ENCODE measurements around the gene MOCS1. TPM values are rescaled to one million over a fixed set of nuclear protein-coding genes. Genes with fewer than 3 reads are reported as not detected.
"Not testable (repeated sequence)": the region's sequence is repeated elsewhere in the genome, so short reads cannot be mapped to it uniquely, and the experiment has no call there.

The MOCS1 gene
- 0.13 TPM for polyA plus RNA-seq (2012; ENCODE audit: missing spikeins)

DNA sequence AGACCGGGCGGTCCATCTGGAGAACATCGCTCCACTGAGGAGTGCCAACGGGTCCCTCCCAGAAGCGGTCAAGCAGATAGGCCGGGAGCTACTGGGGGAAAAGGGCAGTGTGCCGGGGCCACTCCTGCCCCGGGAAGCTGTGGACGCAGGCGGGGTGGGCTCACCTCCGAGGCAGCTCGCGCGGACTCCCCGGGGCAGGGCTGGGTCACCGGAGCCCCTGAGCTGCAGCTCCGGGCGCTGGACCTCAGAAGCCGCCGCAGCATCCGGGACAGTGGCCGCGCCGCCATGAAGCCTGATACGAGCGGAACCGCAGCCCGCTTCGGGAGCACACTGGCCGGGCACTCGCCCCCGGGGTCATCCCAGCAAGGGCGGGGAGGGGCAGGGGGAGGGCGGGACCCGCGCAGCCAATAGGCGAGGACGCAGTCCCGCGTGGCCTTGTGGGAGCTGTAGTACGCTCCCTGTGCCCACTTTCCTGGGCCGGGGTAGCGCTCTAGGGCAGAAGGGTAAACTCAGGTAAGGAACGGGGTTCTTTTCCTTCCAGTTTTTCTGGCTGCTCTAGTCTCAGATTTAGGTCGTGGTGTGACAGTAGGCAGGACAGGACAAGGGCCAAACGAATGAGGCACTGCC is at the start of gene MOCS1:
MOCS1 (minus strand) TSS at position 332 of the 627 bp plus-strand sequence; CDS start at position 287, 45 bp downstream.
- TF ChIP-seq TAF1 (IDR thresholded peaks at IDR 0.05; ENCODE audit: borderline replicate concordance, low read depth, low read length) (no peak), POLR2A (IDR thresholded peaks at IDR 0.05; ENCODE audit: low read depth, low read length) (no peak), POLR2AphosphoS5 (IDR thresholded peaks at IDR 0.05; ENCODE audit: low read depth, low read length) (no peak)
- FAIRE-seq: no peak
- DNase-seq (ENCODE audit: insufficient read length): no peak

DNA sequence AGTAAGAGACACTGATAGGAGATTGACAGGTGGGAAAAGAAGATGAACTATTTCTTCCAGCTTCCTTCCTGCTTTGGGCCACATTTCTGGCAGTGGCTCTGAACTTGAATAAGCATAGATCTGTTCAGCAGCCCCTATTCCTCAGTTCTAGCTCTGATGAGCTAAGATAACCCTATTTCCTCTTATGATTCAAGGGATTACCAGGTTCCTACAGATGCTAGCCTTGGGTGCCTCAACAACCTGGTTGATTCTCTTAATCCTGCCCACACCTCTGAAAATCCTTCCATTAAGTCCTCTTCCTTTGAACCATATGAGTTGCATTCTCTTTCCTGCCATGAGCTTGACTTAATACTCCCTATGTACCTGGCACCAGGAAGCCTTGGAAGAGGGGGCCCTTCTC is 49.8 kb upstream of the MOCS1 start:
- no peak for FAIRE-seq
- TF ChIP-seq POLR2AphosphoS5 (IDR thresholded peaks at IDR 0.05; ENCODE audit: low read depth, low read length) (no peak), TAF1 (IDR thresholded peaks at IDR 0.05; ENCODE audit: borderline replicate concordance, low read depth, low read length) (no peak), POLR2A (IDR thresholded peaks at IDR 0.05; ENCODE audit: low read depth, low read length) (no peak)
- DNase-seq (ENCODE audit: insufficient read length): no peak

DNA sequence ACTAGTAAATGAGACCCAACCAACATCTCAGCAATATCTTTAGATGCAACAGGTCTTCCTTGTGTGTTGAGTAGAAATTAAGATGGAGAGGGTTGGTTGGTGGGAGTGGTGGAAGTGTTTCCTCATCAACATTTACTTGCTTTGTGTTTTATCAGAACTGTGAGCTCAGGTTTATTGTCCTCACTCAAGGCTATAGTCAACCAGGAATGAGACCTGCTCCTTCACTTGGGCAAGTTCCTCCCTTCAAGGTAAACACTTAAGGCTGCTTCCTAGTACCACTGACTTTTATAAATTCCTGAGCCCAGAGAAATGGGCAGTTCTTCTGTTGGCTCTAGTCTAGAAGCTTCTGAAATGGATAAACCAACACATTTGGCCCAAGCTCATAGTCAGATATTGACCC is 48.9 kb upstream of the MOCS1 start:
- DNase-seq (ENCODE audit: insufficient read length) (no peak), FAIRE-seq (no peak)
- TF ChIP-seq POLR2A (IDR thresholded peaks at IDR 0.05; ENCODE audit: low read depth, low read length) (no peak), POLR2AphosphoS5 (IDR thresholded peaks at IDR 0.05; ENCODE audit: low read depth, low read length) (no peak), TAF1 (IDR thresholded peaks at IDR 0.05; ENCODE audit: borderline replicate concordance, low read depth, low read length) (no peak)

DNA sequence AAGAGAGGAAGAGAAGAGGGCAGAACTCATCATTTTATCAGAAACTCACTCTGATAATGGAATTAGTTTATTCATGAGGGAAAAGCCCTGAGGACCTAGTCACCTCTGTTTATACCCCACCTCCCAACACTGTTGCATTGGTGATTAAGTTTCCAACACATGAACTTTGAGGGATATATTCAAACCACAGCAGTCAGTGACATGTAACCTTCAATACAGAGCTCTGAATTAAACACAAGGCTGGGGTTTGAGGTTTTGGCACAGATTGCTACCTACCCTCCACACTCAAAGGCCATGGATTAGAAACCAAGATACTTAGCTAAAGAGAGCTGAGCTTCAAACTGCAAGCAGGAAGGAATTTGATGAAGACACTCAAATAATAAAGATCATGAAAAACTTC is 48.5 kb upstream of the MOCS1 start:
- TF ChIP-seq TAF1 (IDR thresholded peaks at IDR 0.05; ENCODE audit: borderline replicate concordance, low read depth, low read length) (no peak), POLR2A (IDR thresholded peaks at IDR 0.05; ENCODE audit: low read depth, low read length) (no peak), POLR2AphosphoS5 (IDR thresholded peaks at IDR 0.05; ENCODE audit: low read depth, low read length) (no peak)
- FAIRE-seq (no peak), DNase-seq (ENCODE audit: insufficient read length) (no peak)

DNA sequence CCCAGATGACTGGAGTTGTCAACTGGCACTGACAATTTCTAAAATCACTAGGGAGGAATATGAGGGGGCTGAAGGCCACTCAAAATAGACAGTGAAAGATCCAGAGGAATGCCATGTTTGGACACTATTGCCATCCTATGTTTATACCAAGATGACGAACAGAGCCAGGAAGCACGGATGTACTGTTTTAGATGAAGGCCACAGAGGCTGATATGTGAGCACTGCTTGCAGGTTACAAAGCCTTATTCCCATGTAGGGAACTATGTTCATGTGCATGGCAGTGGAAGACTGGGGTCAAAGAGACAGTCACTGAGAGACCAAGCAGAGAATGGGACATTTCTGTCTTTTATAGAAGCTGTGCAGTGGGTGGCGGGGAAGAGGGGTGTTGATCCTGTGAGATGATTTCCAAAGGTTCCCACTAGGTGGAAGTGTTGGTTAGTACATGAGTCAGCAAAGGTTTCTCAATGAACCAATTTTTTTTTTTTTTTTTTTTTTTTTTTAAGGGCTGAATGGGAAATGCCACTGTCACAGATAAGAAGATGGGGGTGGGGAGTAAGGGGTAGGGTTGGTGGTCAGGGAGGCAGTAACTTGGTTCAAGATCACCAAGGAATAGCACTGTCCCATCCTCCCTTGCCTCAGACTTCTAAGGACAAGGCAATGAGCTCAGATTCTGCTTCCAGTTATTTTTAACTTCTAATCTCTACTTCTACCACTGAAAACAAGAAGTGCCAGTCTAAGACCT is 46.7 kb upstream of the MOCS1 start:
- no peak for FAIRE-seq
- DNase-seq (ENCODE audit: insufficient read length): no peak
- TF ChIP-seq POLR2A (IDR thresholded peaks at IDR 0.05; ENCODE audit: low read depth, low read length): no peak
- no peak for TF ChIP-seq POLR2AphosphoS5 (IDR thresholded peaks at IDR 0.05; ENCODE audit: low read depth, low read length)
- no peak for TF ChIP-seq TAF1 (IDR thresholded peaks at IDR 0.05; ENCODE audit: borderline replicate concordance, low read depth, low read length)

DNA sequence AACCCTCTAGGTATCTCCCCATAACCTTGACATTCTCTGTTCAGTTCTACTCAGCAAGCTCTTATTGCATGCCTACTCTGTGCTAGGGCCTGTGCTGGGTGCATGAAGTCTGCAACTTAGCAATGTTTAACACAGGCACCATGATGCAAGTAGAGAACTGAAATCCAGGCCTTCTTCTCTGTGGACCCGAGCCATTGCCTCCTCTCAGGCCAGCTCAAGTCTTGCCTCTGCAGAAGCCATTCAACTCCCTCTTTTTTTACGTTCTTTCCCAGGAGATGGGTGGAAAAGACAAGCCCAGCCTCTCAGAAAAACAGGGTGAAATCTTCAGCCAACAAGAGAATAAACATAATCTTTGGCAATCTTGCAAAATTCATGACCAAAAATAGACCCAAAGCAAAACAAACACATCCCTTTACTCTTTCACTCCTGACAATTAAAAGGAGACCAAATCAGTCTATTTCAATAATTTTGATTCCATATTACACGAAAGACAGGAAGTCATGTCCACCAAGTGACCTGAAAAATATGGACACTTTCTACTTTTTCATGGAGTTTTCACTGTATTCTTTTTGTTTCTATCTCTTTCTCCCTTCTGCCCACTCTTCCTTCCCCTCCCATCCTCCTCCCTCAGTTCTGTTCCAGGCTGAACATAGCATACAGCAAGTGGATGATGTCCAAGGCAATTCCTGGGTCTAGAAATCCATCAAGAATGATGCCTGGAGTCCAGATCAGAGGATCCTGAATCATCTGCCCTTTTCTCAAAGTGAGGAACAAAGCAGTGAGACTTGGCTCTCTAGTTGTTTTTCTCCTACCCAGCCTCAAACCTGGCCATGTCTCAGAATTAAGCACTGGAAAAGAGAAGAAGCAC is 45.4 kb upstream of the MOCS1 start:
- FAIRE-seq (no peak), DNase-seq (ENCODE audit: insufficient read length) (no peak)
- TF ChIP-seq POLR2A (IDR thresholded peaks at IDR 0.05; ENCODE audit: low read depth, low read length) (no peak), TAF1 (IDR thresholded peaks at IDR 0.05; ENCODE audit: borderline replicate concordance, low read depth, low read length) (no peak), POLR2AphosphoS5 (IDR thresholded peaks at IDR 0.05; ENCODE audit: low read depth, low read length) (no peak)

DNA sequence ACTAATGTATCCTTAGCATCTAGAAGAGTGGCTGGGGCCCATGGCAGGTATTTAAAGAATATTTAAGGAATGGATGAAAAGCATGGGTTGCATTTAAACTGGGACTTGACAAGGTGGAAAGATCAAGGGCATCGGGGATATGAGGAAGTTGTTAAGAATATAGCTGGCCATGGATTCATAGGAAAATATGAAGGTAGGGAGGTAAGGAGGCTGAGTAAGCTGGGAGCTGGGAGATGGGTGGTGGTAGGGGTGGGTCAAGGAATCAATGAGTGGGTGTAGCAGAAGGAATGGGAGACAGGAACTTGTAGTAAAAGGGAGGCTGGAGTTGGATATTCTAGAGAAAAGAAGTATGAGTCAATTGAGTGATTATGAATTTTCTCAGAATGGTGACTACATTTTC is 44.0 kb upstream of the MOCS1 start:
- DNase-seq (ENCODE audit: insufficient read length) (no peak), FAIRE-seq (no peak)
- TF ChIP-seq TAF1 (IDR thresholded peaks at IDR 0.05; ENCODE audit: borderline replicate concordance, low read depth, low read length) (no peak), POLR2A (IDR thresholded peaks at IDR 0.05; ENCODE audit: low read depth, low read length) (no peak), POLR2AphosphoS5 (IDR thresholded peaks at IDR 0.05; ENCODE audit: low read depth, low read length) (no peak)

DNA sequence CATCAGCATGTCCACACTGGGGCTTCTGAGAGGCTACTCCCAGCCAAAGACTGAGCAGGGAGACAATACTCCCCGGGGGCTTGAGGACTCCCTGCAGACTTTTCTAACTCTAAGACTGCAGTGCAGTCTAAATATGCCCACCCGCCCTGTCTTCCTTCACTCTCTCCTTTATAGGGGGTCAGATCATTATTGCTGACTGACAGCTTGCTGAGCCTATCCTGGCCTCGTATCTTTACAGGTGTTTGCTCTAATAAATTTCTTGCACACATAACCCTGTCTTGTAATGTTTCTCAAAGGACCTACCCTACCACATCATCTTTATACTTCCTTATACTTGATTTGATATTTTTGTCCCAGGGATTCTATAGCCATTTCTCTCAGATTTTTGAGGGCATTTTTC is 39.4 kb upstream of the MOCS1 start:
- TF ChIP-seq POLR2A (IDR thresholded peaks at IDR 0.05; ENCODE audit: low read depth, low read length) (no peak), TAF1 (IDR thresholded peaks at IDR 0.05; ENCODE audit: borderline replicate concordance, low read depth, low read length) (no peak), POLR2AphosphoS5 (IDR thresholded peaks at IDR 0.05; ENCODE audit: low read depth, low read length) (no peak)
- DNase-seq (ENCODE audit: insufficient read length) (no peak), FAIRE-seq (no peak)

DNA sequence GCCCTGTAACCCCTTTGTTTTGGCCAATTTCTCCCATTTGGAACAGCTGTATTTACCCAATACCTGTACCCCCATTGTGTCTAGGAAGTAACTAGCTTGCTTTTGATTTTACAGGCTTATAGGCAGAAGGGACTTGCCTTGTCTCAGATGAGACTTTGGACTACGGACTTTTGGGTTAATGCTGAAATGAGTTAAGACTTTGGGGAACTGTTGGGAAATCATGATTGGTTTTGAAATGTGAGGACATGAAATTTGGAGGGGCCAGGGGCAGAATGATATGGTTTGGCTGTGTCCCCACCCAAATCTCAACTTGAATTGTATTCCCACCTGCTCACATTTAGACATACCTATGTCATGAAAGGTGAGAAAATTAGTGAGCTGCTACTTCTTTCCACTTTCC is 38.5 kb upstream of the MOCS1 start:
- not testable (repeated sequence) for FAIRE-seq; DNase-seq (ENCODE audit: insufficient read length)

DNA sequence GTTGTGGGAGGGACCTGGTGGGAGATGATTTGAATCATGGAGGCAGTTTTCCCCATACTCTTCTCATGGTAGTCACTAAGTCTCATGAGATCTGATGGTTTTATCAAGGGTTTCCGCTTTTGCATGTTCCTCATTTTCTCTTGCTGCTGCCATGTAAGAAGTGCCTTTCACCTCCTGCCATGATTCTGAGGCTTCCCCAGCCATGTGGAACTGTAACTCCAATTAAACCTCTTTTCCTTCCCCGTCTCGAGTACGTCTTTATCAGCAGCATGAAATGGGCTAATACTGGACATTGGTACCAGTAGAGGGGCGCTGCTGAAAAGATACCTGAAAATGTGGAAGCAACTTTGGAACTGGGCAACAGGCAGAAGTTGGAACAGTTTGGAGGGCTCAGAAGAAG is 36.9 kb upstream of the MOCS1 start:
- FAIRE-seq; DNase-seq (ENCODE audit: insufficient read length): not testable (repeated sequence)

DNA sequence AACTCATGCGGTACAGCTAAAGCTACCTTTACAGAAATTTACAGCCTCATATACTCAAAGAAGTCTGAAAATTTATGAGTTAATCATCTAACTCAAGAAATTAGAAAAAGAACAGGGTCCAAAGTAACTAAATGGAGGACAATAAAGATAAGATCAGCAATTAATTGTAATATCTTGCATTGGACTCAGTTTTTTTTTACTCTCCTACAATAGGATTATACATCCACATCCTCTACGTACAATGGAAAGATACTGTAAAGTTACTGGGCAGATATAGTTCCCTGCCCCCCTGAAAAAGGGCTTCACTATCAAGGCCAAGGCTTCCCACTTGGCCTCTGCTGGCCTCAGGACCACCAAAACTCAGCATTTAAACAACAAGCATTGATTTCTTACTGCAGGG is 31.5 kb upstream of the MOCS1 start:
- TF ChIP-seq TAF1 (IDR thresholded peaks at IDR 0.05; ENCODE audit: borderline replicate concordance, low read depth, low read length) (no peak), POLR2AphosphoS5 (IDR thresholded peaks at IDR 0.05; ENCODE audit: low read depth, low read length) (no peak), POLR2A (IDR thresholded peaks at IDR 0.05; ENCODE audit: low read depth, low read length) (no peak)
- no peak for DNase-seq (ENCODE audit: insufficient read length)
- no peak for FAIRE-seq

DNA sequence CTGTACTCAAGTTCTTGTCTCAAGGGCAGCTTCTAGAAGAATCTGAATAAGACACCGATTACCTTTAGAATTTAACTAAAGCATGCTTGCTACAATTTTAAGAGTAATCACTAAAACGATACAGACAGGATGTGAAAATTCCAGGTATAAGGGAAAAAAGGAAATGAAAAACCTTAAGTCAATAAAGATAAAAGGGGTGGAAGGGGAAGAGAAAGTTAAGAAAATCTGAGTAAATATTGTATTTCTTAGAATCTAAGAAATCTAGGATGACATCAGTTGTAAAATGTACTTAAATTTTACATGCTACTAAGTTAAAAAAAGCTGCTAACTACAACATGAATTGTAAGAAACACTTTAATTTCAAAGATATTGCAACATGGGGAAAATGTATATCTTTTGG is 30.3 kb upstream of the MOCS1 start:
- TF ChIP-seq POLR2AphosphoS5 (IDR thresholded peaks at IDR 0.05; ENCODE audit: low read depth, low read length): no peak
- FAIRE-seq: no peak
- DNase-seq (ENCODE audit: insufficient read length): no peak

Data from GM12892 (cell line).